Measurements from ENCODE around the gene SUGCT. TPM values are rescaled to one million over a fixed set of nuclear protein-coding genes. Genes with fewer than 3 reads are reported as not detected.
A peak's percentile ranks its signal among the peaks of the same experiment; 100 is the strongest.

The SUGCT gene
- total RNA-seq, 2 experiments from 2014 or later: not detected

DNA sequence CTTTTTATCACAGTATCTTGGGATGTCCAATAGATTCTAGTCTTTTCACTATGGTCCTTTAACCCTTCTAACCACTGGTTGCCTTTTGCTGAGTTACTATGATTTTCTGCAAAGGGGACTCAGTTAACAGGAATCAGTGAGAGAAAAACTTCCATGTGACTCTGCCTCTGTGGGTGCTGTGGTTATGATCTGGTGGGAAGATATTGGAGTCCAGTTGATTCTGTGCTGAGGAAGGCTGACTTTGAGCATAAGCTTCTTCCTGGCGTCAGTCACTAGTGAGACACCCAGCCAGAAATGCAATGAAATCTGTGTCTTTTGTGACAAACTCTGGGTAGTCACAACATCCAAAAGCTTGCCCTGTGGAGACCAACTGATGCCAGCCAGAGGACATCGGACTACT is 648.0 kb downstream of the SUGCT start:
- DNase-seq (ENCODE audit: low spot score): no peak
- no peak overlapping the region for H3K4me2 ChIP-seq (ENCODE audit: low read length)
- no peak overlapping the region for H3K4me3 ChIP-seq (ENCODE audit: low read depth, low read length, poor library complexity, severe bottlenecking)
- no peaks in the 10 kb centered on the region for H3K9me2 ChIP-seq (ENCODE audit: insufficient read depth, low read length)
- H3K36me3 ChIP-seq (ENCODE audit: insufficient read depth, low read length): no peaks in the 10 kb centered on the region
- ChIA-PET CTCF (ENCODE audit: unreplicated experiment) (no interaction called here), POLR2A (interaction anchor here (0.7 to 1.2 kb wide), 3 partner anchors 12 to 14 kb away, joined by 4 to 5 read pairs (median 4); no protein-coding TSS in a partner anchor)
- peak overlapping the region; percentile 37; the same call in 1 of the 2 replicates for H2AFZ ChIP-seq (ENCODE audit: low read length)
- no peaks in the 10 kb centered on the region for H3K9me3 ChIP-seq (ENCODE audit: low read length)
- TF ChIP-seq, protein P1, sequence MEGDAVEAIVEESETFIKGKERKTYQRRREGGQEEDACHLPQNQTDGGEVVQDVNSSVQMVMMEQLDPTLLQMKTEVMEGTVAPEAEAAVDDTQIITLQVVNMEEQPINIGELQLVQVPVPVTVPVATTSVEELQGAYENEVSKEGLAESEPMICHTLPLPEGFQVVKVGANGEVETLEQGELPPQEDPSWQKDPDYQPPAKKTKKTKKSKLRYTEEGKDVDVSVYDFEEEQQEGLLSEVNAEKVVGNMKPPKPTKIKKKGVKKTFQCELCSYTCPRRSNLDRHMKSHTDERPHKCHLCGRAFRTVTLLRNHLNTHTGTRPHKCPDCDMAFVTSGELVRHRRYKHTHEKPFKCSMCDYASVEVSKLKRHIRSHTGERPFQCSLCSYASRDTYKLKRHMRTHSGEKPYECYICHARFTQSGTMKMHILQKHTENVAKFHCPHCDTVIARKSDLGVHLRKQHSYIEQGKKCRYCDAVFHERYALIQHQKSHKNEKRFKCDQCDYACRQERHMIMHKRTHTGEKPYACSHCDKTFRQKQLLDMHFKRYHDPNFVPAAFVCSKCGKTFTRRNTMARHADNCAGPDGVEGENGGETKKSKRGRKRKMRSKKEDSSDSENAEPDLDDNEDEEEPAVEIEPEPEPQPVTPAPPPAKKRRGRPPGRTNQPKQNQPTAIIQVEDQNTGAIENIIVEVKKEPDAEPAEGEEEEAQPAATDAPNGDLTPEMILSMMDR (conservative IDR thresholded peaks at IDR 0.05; ENCODE audit: low read length): no peak
- TF ChIP-seq EZH2phosphoT487 (IDR thresholded peaks at IDR 0.05; ENCODE audit: borderline replicate concordance, low read depth, low read length): no peak
- intact Hi-C loops (cut with micrococcal nuclease; ENCODE audit: unreplicated experiment): no loop called here
- no TSS peak for BruUV-seq (replicated peaks)
- H3K79me2 ChIP-seq (ENCODE audit: insufficient read depth, low read depth, low read length): no peaks in the 10 kb centered on the region
- H4K20me1 ChIP-seq (ENCODE audit: insufficient read depth, low read length): no peaks in the 10 kb centered on the region
- H3K27ac ChIP-seq (ENCODE audit: low read depth, low read length, poor library complexity, severe bottlenecking): no peak overlapping the region
- H3K4me1 ChIP-seq (ENCODE audit: insufficient read depth, low read length, poor library complexity, severe bottlenecking): peaks cover 18% of the 10 kb centered on the region

DNA sequence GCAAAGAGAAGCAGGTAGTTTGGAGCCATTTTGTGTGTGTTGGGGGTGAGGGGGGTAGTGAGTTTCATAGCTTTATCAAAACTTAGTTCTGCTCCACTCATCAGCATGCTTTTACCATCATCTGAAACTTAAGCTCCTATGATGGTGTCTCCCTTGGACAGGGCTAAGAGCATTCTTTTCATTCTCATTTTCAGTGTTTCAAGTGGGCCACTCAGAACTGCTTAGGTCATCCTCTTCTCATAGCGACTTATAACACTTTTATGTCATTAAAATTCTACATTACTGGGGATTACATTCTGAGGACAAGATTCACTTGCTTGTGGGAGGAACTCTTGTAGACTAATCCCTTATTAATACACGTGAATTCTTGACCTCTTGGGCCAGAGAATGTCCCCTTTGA is 649.4 kb downstream of the SUGCT start:
- H3K4me2 ChIP-seq (ENCODE audit: low read length): no peak overlapping the region
- ChIA-PET POLR2A (interaction anchor here (1.0 kb wide), 1 partner anchor 12 kb away, joined by 4 read pairs; no protein-coding TSS in a partner anchor), CTCF (ENCODE audit: unreplicated experiment) (no interaction called here)
- intact Hi-C loops (cut with micrococcal nuclease; ENCODE audit: unreplicated experiment): no loop called here
- no peaks in the 10 kb centered on the region for H4K20me1 ChIP-seq (ENCODE audit: insufficient read depth, low read length)
- H3K4me1 ChIP-seq (ENCODE audit: insufficient read depth, low read length, poor library complexity, severe bottlenecking): peaks cover 15% of the 10 kb centered on the region
- H3K27ac ChIP-seq (ENCODE audit: low read depth, low read length, poor library complexity, severe bottlenecking): no peak overlapping the region
- H2AFZ ChIP-seq (ENCODE audit: low read length): no peak overlapping the region
- H3K4me3 ChIP-seq (ENCODE audit: low read depth, low read length, poor library complexity, severe bottlenecking): no peak overlapping the region
- no peaks in the 10 kb centered on the region for H3K9me2 ChIP-seq (ENCODE audit: insufficient read depth, low read length)
- no peaks in the 10 kb centered on the region for H3K9me3 ChIP-seq (ENCODE audit: low read length)
- no peaks in the 10 kb centered on the region for H3K36me3 ChIP-seq (ENCODE audit: insufficient read depth, low read length)
- no peaks in the 10 kb centered on the region for H3K79me2 ChIP-seq (ENCODE audit: insufficient read depth, low read depth, low read length)
- TF ChIP-seq, protein P1 (conservative IDR thresholded peaks at IDR 0.05; ENCODE audit: low read length): no peak
- no peak for TF ChIP-seq EZH2phosphoT487 (IDR thresholded peaks at IDR 0.05; ENCODE audit: borderline replicate concordance, low read depth, low read length)
- no peak for DNase-seq (ENCODE audit: low spot score)
- BruUV-seq (replicated peaks): no TSS peak

DNA sequence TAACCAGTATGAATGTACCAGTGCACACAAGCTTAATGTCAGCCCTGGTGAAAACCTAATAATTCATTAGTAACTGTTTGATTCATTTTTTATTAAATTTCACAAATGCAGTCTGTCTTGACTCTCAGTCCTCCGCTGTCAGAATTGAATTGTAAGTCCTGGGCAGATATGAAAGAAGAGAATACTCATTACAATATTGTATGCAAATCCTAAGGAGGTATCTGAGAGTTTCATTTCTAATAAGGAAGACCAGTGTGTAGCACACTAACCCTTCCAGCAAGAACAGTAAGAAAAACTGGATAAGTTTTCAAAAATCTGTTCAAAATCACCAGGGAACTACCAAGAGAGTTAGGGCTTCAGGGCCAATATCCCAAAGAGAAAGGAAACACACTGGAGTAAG is 652.1 kb downstream of the SUGCT start:
- Histone ChIP-seq H3K4me2 (ENCODE audit: low read length) (no peak overlapping the region), H3K9me3 (ENCODE audit: low read length) (peaks cover 9% of the 10 kb centered on the region; the same call in 1 of the 2 replicates), H3K79me2 (ENCODE audit: insufficient read depth, low read depth, low read length) (no peaks in the 10 kb centered on the region), H3K27ac (ENCODE audit: low read depth, low read length, poor library complexity, severe bottlenecking) (no peak overlapping the region), H3K4me3 (ENCODE audit: low read depth, low read length, poor library complexity, severe bottlenecking) (no peak overlapping the region), H3K4me1 (ENCODE audit: insufficient read depth, low read length, poor library complexity, severe bottlenecking) (peaks cover 15% of the 10 kb centered on the region), H4K20me1 (ENCODE audit: insufficient read depth, low read length) (no peaks in the 10 kb centered on the region), H3K9me2 (ENCODE audit: insufficient read depth, low read length) (no peaks in the 10 kb centered on the region), H2AFZ (ENCODE audit: low read length) (no peak overlapping the region; the same call in 1 of the 2 replicates), H3K36me3 (ENCODE audit: insufficient read depth, low read length) (no peaks in the 10 kb centered on the region; the same call in 1 of the 2 replicates)
- DNase-seq (ENCODE audit: low spot score): no peak
- TF ChIP-seq, protein P1 (conservative IDR thresholded peaks at IDR 0.05; ENCODE audit: low read length): no peak
- no peak for TF ChIP-seq EZH2phosphoT487 (IDR thresholded peaks at IDR 0.05; ENCODE audit: borderline replicate concordance, low read depth, low read length)
- intact Hi-C loops (cut with micrococcal nuclease; ENCODE audit: unreplicated experiment): no loop called here
- ChIA-PET POLR2A (no interaction called here), CTCF (ENCODE audit: unreplicated experiment) (no interaction called here)
- no TSS peak for BruUV-seq (replicated peaks)

Measured in OCI-LY7 (cell line).